HepG2 (cell line): ENCODE measurements around the gene ZNF584. TPM values are rescaled to one million over a fixed set of nuclear protein-coding genes. Genes with fewer than 3 reads are reported as not detected.

ENCODE experiments used
- AGO1 ChIP-seq: fragments of 200-400 bp; formaldehyde crosslinking; IDR thresholded peaks from 2 replicates; pipeline ENCODE4 v1.6.1; 2017; ENCODE audit warnings: mild to moderate bottlenecking, low read depth, low read length, moderate library complexity; ENCODE audit not compliant: poor library complexity, severe bottlenecking
- ARID4A ChIP-seq: sonication (generic); formaldehyde crosslinking; IDR thresholded peaks from 2 replicates; pipeline ENCODE4 v1.5.0; 2020; ENCODE audit warnings: mild to moderate bottlenecking, missing genetic modification reagents, borderline replicate concordance
- ATRX ChIP-seq: sonication (generic); formaldehyde crosslinking; IDR thresholded peaks from 2 replicates; pipeline ENCODE4 v1.4.0; 2020; ENCODE audit warnings: missing genetic modification reagents, borderline replicate concordance
- E2F2 ChIP-seq: sonication (generic); formaldehyde crosslinking; IDR thresholded peaks from 2 replicates; pipeline ENCODE4 v1.4.0; 2020; ENCODE audit warnings: missing genetic modification reagents, borderline replicate concordance
- E2F5 ChIP-seq: sonication (generic); formaldehyde crosslinking; conservative IDR thresholded peaks from 2 replicates; pipeline ENCODE4 v1.4.0; 2020; ENCODE audit warnings: missing genetic modification reagents
- HOXA3 ChIP-seq: sonication (generic); formaldehyde crosslinking; IDR thresholded peaks from 2 replicates; pipeline ENCODE4 v1.5.0; 2020; ENCODE audit warnings: missing genetic modification reagents
- JDP2 ChIP-seq: sonication (generic); formaldehyde crosslinking; IDR thresholded peaks from 2 replicates; pipeline ENCODE4 v1.8.1; 2022; ENCODE audit warnings: missing genetic modification reagents, borderline replicate concordance
- MLLT10 ChIP-seq: sonication (generic); formaldehyde crosslinking; IDR thresholded peaks from 2 replicates; pipeline ENCODE4 v1.4.0; 2020; ENCODE audit warnings: missing genetic modification reagents
- NCOA1 ChIP-seq: sonication (generic); formaldehyde crosslinking; IDR thresholded peaks from 2 replicates; pipeline ENCODE4 v1.9.0; 2021; ENCODE audit warnings: missing genetic modification reagents
- NFE2 ChIP-seq: sonication (generic); formaldehyde crosslinking; IDR thresholded peaks from 2 replicates; pipeline ENCODE4 v1.4.0; 2020; ENCODE audit warnings: missing genetic modification reagents
- NR1H2 ChIP-seq: sonication (generic); formaldehyde crosslinking; IDR thresholded peaks from 2 replicates; pipeline ENCODE4 v1.8.1; 2022; ENCODE audit warnings: low read depth, missing genetic modification reagents, borderline replicate concordance
- PPARG ChIP-seq: conservative IDR thresholded peaks from 2 replicates; pipeline ENCODE4 v1.6.1; 2016; ENCODE audit warnings: missing biosample characterization, missing genetic modification reagents
- SIN3A ChIP-seq: IDR thresholded peaks from 2 replicates; pipeline ENCODE4 v1.6.1; 2011; ENCODE audit warnings: low read depth, mild to moderate bottlenecking, control low read depth, low read length, borderline replicate concordance
- SMAD1 ChIP-seq: sonication (generic); formaldehyde crosslinking; IDR thresholded peaks from 2 replicates; pipeline ENCODE4 v1.4.0; 2020; ENCODE audit warnings: missing genetic modification reagents, low read depth, mild to moderate bottlenecking, borderline replicate concordance
- SOX6 ChIP-seq, 2 experiments: fragments of 450-650 bp in 1 of 2; sonication (generic) in 1 of 2; formaldehyde crosslinking in 1 of 2; IDR thresholded peaks; 2 replicates each; pipeline versions ENCODE4 v1.4.0 to v1.6.1; 2017 to 2020; ENCODE audit warnings: antibody characterized with exemption in 1 of 2, mild to moderate bottlenecking in 1 of 2, missing genetic modification reagents in 1 of 2
- SP2 ChIP-seq: sonication (generic); formaldehyde crosslinking; IDR thresholded peaks from 2 replicates; pipeline ENCODE4 v1.5.1; 2020; ENCODE audit warnings: mild to moderate bottlenecking, missing genetic modification reagents
- ZFP1 ChIP-seq: IDR thresholded peaks from 2 replicates; pipeline ENCODE4 v1.6.1; 2016
- ZNF12 ChIP-seq: sonication (generic); formaldehyde crosslinking; IDR thresholded peaks from 2 replicates; pipeline ENCODE4 v1.5.0; 2020; ENCODE audit warnings: missing genetic modification reagents
- ZNF253 ChIP-seq: sonication (generic); formaldehyde crosslinking; IDR thresholded peaks from 2 replicates; pipeline ENCODE4 v1.8.0; 2022; ENCODE audit warnings: mild to moderate bottlenecking, missing genetic modification reagents, borderline replicate concordance
- ZNF3 ChIP-seq: IDR thresholded peaks from 2 replicates; pipeline ENCODE4 v1.7.0; 2017; ENCODE audit warnings: inconsistent platforms
- ZNF446 ChIP-seq: sonication (generic); formaldehyde crosslinking; IDR thresholded peaks from 2 replicates; pipeline ENCODE4 v1.5.0; 2020; ENCODE audit warnings: mild to moderate bottlenecking, missing genetic modification reagents
- ZNF501 ChIP-seq: sonication (generic); formaldehyde crosslinking; IDR thresholded peaks from 2 replicates; pipeline ENCODE4 v1.5.1; 2020; ENCODE audit warnings: mild to moderate bottlenecking, moderate library complexity, missing genetic modification reagents
- ZNF546 ChIP-seq: sonication (generic); formaldehyde crosslinking; conservative IDR thresholded peaks from 2 replicates; pipeline ENCODE4 v1.8.1; 2023; ENCODE audit warnings: mild to moderate bottlenecking, missing genetic modification reagents
- ZNF569 ChIP-seq: sonication (generic); formaldehyde crosslinking; IDR thresholded peaks from 2 replicates; pipeline ENCODE4 v1.5.0; 2020; ENCODE audit warnings: mild to moderate bottlenecking, missing genetic modification reagents, moderate library complexity, borderline replicate concordance
- polyA plus RNA-seq, 8 experiments: library from polyadenylated mRNA; depleted of rRNA in 3 of 8; stranded (reverse) in 7 of 8; unstranded in 1 of 8; fragments of >200 nt; fragmentation: Illumina TruSeq in 4 of 8; extraction: Trizol in 4 of 8; gene quantifications; 2 replicates each; pipeline versions ENCODE4 v1.2.1 to v1.2.3, GENCODE V29; 2011 to 2016; ENCODE audit warnings: low read depth in 4 of 8, missing spikeins in 1 of 8, mixed read lengths in 1 of 8; ENCODE audit not compliant: insufficient read depth in 1 of 8
- total RNA-seq, 5 experiments: library from RNA; depleted of rRNA; stranded (reverse); fragments of >200 nt; fragmentation: Illumina TruSeq; extraction: Trizol; gene quantifications; 2 replicates each; pipeline ENCODE4 v1.2.3, GENCODE V29; 2016; ENCODE audit warnings: low read depth in 1 of 5

The ZNF584 gene
- total and polyA plus RNA-seq, 2 of the 13 experiments (the other 11 are each of a cell fraction or from before 2014, with no cell fraction given) = 2.4 to 7.0 TPM

- no peak for TF ChIP-seq ZNF546
- TF ChIP-seq ZNF12 (CRISPR knock-in tag) = no peak
- no peak for TF ChIP-seq NR1H2
- no peak for TF ChIP-seq SMAD1
- no peak for TF ChIP-seq PPARG (CRISPR knock-in tag)
- no peak; the same call in 1 of the 2 replicates for TF ChIP-seq ZNF501 (CRISPR knock-in tag)
- TF ChIP-seq MLLT10 (CRISPR knock-in tag) = no peak
- no peak for TF ChIP-seq ZNF569 (CRISPR knock-in tag)
- peak; percentile 97 for TF ChIP-seq ARID4A (CRISPR knock-in tag)
- TF ChIP-seq ZFP1 (CRISPR knock-in tag) = no peak
- TF ChIP-seq ATRX (CRISPR knock-in tag) = no peak
- TF ChIP-seq HOXA3 (CRISPR knock-in tag) = peak; percentile 77; the same call in 1 of the 2 replicates
- peak; percentile 86 for TF ChIP-seq SP2 (CRISPR knock-in tag)
- no peak for TF ChIP-seq JDP2 (CRISPR knock-in tag)
- TF ChIP-seq ZNF3 = no peak
- no peak for TF ChIP-seq ZNF446 (CRISPR knock-in tag)
- no peak for TF ChIP-seq E2F2
- no peak for TF ChIP-seq SOX6 (IDR thresholded peaks at IDR 0.05)
- TF ChIP-seq SOX6 (CRISPR knock-in tag; IDR thresholded peaks at IDR 0.05) = no peak
- TF ChIP-seq AGO1 = peak; percentile 48
- TF ChIP-seq NFE2 = no peak
- TF ChIP-seq SIN3A = peak; percentile 82; the same call in 1 of the 2 replicates
- TF ChIP-seq ZNF253 (CRISPR knock-in tag) = no peak
- no peak for TF ChIP-seq E2F5
- no peak for TF ChIP-seq NCOA1 (CRISPR knock-in tag)
Measured at GRCh38 chr19:58466760-58467589, 58.5 kb downstream of the ZNF584 start, which contains the start of gene ZNF324 (continued).
